DMS 273 (cell line): ENCODE measurements around the gene YARS2.
"Not testable (repeated sequence)": the region's sequence is repeated elsewhere in the genome, so short reads cannot be mapped to it uniquely, and the experiment has no call there.

Experiments used
- DNase-seq: peaks from one replicate; lab custom pipeline; 2025; ENCODE audit not compliant: unreplicated experiment; lab: John Stamatoyannopoulos, UW

The YARS2 gene

DNA sequence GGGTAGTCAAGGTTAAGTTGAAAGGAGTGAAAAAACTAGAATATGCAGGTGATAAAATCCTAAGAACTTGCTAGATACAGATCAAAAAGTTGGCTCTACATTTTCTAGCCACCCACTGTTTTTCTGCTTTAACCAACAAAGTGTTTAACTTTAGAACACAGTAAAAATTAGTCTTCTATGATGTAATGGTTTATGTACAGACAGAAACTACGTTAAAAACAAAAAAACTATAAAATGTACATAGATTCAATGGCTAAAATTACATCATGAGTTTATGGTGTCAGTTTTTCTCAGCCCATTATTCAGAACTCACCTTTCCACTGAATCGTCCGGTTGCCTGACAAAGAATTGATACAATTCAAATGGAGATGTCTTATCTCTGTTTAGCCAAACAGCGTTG is 2.1 kb downstream of the YARS2 start:
- no peak for DNase-seq

DNA sequence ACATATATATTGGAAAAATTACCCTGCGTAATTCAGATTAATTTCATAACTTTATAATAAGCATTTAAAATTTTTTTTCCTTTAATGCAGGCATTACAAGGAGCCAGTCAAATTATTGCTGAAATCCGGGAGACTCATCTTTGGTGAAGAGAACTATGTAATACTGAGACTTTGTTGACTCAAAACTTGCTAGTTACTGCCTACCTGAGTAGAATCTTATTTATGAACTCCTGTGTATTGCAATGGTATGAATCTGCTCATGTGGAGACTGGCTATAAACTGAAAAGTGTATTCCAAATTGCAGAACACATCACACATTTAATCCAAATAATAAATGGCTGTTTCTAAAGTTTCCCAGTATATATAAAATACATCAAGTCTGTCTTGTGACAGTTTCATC is 12.4 kb downstream of the YARS2 start:
- no peak for DNase-seq

DNA sequence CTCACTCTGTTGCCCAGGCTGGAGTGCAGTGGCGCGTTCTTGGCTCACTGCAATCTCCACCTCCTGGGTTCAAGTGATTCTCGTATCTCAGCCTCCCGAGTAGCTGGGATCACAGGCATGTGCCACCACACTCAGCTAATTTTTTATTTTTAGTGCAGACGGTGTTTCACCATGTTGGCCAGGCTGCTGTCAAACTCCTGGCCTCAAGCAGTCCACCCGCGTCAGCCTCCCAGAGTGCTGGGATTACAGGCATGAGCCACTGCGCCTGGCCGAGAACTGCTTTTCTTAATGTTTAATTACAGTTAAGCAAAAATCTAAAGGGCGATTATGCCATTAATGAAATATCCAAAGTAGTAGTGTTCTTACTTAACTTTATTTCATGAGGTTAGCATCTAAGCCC is 13.6 kb downstream of the YARS2 start:
- no peak for DNase-seq

DNA sequence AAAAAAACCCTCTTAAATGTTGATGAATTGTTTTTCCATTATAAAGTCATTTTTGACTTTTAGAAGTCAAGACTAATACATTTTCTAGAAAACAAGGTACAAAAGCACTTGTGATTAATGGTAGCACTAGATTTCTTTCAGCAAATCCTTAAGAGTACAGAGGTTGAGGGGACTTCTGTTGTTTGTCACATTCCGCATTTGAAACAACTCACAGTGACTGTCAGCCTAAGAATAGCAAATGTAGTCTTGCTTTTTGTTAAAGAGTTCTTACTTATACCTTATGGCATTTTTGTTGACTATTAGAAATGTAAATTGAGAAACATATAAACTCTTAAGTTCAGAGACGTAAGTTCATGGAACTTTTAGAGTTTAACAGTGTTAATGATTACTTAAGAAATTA is 16.4 kb downstream of the YARS2 start:
- no peak for DNase-seq

DNA sequence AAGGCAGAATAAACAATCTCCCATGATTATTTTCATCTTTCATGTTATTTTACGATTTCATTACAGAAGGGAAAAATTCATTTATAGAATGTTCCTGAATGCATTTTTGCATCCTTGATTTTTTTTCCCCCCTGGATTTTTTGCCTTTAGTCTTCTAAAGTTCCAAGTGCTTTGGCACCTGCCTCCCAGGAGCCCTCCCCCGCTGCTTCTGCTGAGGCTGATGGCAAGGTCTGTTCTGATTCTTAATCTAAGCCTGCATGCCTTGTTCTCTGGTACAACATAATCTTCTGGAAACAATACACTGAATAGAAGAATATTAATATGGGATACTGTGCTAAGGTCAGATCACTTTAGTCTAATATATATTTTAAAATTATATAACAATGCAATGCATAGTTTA is 18.0 kb downstream of the YARS2 start:
- DNase-seq: no peak

DNA sequence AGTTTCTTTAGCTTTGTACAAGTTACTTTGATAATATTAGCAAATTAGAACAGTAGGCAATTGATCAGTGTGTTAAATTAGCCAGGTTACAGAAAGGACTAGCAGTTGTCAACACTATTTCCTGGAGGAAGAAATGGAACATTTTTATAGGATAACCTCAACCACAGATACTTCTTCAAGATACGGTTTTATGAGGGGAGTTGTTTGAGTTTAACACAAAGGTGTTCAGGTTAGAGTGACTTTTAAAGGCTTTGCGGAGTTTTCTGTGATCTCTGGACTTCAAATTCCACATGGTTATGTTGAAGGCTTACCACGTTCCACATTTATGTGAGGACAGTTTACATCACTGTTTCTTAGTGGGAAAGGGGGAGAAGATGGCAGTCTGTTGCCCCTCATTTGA is 19.3 kb downstream of the YARS2 start:
- no peak for DNase-seq

DNA sequence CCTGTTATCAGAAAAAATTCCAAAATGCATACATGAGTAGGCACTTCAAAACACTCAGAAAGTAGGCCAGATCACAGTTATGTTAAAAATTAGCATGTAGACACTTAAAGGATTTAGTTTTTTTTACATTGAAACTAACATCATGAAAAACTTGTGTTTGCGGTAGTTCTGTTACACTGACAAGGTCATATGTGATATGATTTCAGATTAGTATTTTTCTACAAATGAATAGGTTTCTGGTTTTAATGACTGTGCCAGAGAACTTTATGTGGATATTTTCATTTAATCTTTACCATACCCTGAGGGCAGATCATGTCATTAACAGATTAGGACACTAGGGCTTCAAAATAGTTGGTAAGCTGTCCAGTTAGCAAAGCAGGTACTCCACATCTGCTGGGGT is 20.7 kb downstream of the YARS2 start:
- no peak for DNase-seq

DNA sequence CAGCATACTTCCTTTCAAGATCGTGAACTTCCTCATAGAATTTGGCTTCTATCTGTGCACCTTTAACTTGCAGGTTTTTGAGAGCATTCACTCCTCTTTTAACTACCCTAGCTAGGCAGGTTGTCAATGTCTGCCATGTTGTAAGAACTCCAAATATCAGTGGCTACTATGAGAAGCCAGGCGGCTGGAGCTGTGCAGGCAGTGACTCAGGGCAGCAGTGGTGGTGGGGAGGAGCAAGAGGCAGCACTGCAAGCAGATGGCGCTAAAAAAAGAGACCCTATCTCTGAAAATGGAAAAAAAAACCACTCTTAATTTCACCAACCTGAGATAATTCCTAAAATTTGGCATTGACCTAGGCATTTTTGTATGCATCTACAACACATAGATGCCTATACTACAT is 28.5 kb downstream of the YARS2 start:
- DNase-seq: no peak

DNA sequence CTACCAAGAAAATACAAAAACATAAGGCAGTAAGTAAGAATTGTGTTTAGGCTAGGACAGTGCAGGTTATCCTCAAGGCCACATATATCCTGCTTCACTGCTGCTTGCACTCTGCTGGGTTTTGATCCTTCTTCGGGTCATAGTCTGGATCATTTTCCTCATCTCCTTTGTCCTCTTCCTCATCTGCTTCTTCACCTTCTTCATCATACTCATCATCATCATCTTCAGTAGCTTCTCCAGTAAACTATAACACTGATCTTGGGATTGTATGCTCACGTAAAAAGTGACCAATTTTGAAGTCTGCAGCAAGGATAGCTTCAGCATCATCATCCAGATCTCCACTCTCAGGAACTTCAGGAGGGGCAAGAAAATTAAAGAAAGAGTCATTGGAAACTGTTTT is 29.4 kb downstream of the YARS2 start:
- DNase-seq: no peak

DNA sequence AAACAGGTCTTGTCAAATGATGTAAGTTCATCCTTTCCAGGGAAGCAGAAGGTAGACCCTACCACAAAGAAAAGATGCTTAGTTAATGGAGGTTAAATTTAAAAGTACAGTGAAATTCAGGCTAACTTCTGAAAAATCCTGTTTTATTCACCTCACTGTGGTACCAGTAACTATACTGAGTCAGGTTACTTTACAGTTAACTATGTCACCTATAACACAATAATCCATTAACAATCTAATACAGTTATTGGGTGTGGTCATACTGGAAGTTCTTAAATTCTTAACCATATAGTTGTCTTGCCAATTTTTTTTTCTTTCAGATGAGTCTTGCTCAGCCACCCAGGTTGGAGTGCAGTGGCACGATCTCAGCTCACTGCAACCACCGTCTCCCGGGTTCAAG is 30.4 kb downstream of the YARS2 start:
- not testable (repeated sequence) for DNase-seq

DNA sequence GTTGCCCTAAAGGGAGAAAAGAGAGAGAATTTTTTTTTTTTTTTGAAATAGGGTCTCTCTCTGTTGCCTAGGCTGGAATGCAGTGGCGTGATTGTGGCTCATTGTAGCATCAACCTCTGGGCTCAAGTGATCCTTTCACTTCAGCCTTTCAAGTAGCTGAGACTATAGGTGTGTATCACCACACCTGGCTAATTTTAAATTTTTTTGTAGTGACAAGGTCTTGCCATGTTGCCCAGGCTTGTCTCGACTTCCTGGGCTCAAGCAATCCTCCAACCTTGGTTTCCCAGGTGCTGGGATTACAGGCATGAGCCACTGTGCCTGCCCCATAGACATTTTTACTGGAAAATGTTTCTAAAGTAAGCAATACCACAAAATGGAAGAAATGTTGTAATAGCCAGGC is 36.8 kb downstream of the YARS2 start:
- no peak for DNase-seq

DNA sequence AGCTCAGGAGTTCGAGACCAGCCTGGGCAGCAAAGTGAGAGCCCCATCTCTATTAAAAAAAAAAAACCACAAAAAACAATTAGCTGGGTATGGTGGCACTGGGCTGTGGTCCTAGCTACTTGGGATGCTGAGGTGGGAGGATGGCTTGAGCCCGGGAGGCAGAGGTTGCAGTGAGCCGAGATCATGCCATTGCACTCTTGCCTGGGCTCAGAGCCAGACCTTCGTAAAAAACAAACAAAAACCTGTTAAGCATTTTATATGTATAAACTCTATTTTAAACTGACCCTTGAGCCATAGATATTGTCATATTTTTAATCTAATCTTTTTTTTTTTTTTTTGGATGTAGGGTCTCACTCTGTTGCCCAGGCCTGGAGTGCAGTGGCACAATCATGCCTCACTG is 40.9 kb downstream of the YARS2 start:
- DNase-seq: no peak

DNA sequence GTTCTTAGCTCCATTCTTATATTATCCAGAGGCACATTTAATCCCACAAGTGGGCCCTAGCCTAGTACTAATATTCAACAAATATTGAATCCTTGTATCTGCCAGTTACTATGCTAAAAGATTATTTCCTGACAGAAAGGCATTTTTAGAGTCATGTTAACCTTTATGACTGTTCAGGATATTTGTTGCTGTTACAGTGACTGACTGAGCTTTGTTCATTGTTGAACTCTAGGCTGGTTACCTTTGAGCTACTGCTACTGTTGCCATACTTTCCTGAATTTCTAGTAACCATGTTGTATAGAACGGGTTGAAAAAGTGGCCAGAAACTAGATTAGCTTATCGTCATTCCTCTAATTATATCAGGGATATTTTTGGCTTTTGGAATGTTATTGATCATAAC is 46.8 kb downstream of the YARS2 start:
- DNase-seq: no peak

DNA sequence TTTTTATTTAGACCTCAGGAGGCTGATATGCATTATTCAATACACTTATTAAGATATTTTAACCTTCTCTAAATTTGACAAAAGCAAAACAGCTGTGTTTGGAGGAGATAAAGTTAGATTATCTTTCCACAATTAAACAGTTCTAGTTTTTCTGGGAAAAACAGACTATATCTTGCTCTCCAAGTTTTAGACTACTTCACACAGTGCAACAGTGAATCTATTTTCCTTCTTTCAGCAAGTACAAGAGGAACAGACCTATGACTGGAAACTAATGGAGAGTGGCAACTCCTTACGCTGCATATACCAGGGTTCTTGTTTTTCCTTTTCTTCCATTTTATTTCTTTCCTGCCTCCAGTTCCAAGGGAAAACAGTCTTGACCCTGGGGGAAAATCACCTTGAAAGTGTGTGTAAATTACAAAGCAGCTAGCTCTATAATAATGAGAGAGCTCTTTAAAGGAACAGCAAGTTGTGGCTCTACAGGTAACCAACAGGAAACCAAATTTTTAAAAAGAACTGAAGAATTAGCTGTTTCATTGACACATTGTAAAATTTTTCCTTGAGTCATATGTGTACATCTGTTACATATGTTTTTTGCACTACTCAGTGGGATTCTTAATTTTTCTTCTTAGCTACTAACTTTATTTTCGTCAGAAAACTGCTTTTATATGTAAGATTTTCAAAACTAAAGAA is 49.2 kb downstream of the YARS2 start:
- no peak for DNase-seq

DNA sequence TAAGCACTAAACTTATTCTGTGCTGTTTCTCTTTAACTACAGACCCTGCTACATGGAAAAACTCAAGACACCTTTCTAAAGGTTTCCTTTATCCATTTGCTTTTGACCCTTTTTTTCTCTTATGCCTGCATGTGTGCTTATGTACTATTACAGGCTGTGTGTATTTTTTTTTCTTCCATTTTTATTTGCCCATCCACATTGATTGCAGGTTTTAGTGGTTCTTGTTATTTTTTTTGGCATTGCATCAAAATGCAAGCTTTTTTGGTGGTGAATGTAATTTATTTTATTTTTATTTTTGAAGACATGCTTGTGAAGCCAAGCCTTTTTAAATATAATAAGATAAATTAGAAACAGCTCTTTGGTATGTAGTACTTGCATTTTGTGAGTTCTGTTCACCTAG is 49.9 kb downstream of the YARS2 start:
- DNase-seq: no peak

DNA sequence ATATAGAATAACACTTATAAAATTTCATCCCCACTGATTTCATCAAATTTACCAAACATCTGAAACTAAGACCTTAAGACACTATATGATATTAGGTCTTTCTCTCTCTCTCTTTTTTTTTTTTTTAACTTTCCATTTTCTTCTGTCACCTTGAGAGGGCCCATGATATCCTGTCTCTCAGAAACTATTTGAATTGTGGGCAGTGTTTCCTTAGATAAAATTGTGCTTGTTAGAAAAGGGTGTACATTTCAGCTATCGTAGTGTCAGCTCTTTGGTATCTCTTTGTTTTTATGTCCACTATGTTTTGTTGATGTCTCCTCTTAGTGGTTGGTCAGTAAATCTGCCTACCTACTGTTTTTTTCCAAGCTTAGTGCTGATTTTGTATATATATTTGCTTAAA is 52.8 kb downstream of the YARS2 start:
- DNase-seq: no peak

DNA sequence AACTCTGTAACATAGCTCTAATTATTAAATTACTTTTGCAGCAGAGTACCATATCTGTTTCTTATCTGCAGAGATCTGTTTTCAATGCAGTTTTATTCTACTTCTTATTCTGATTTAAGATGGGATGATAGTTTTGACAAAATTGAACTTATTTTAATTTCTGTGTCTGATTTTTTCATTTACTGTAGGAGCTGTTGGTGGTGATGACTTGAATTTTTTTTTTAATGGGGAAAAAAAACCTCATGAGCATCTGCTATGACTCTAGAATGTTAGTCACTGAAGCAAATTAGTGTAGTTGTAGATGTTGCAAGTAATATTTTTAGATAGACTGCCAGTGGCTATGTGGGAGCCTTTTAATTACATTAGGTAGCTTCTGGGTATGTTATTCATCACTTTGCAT is 53.2 kb downstream of the YARS2 start:
- no peak for DNase-seq

DNA sequence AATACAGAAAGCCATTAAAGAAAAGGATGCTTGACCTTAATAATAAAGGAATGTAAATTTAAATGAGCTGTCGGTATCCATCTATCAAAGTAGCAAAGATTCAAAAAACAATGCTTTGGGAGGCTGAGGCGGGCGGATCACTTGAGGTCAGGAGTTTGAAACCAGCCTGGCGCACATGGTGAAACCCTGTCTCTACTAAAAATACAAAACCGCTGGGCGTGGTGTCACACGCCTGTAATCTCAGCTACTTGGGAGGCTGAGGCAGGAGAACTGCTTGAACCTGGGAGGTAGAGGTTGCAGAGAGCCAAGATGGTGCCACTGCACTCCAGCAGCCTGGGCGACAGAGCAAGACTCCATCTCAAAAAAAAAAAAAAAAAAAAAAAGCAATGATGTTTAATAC is 56.3 kb downstream of the YARS2 start:
- not testable (repeated sequence) for DNase-seq

DNA sequence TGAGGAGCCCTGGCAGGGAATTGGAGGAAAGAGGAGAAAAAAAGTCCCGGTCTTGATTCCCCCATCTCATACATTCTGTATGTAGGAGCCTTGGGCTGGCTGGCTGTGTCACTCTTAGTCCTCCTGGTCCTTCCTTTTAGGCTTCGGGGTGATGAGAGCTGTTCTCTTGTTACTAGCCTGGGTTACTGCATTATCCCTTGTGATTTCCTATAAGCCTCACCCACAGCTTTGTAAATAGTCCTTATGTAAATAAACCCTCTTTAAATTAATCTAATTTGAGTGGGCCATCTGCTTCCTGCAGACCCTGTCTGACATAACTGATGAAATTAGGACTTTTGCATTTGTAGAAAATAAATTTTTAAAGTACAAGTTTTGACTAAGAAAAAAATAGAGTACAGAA is 57.4 kb downstream of the YARS2 start:
- peak; percentile 52 for DNase-seq

DNA sequence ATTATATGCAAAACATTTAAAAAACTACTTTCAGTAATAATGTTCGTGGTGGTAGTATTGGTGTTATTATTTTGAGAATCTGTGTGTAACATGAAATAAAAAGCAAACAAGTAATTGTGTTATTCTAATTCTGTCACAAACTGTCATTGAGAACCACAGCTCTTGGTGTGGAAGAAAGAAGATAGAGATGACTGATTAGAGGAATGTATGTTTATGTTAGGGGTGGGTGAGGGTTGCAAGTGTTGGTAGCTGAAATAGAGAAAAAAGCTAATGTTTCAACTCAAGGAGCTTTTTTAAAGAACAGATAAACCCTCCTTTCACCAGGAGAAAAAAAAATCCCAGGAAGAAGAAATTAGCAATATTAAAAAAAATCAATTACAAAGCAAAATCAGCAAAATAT is 58.3 kb downstream of the YARS2 start:
- no peak for DNase-seq
